ENCODE measurements around the gene CLDN11.

DNA sequence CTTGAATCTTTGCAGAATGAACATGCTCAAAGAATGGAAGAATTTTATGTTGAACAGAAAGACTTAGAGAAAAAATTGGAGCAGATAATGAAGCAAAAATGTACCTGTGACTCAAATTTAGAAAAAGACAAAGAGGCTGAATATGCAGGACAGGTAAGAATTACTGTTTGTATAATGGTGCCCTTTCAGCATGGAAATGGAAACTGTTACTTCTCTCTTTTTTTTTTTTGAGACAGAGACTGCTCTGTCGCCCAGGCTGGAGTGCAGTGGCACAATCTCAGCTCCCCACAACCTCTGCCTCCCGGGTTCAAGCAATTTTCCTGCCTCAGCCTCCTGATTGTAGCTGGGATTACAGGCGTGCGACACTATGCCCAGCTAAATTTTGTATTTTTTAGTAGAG lies 27.6 kb upstream of the CLDN11 start:
- TF ChIP-seq, protein P1, sequence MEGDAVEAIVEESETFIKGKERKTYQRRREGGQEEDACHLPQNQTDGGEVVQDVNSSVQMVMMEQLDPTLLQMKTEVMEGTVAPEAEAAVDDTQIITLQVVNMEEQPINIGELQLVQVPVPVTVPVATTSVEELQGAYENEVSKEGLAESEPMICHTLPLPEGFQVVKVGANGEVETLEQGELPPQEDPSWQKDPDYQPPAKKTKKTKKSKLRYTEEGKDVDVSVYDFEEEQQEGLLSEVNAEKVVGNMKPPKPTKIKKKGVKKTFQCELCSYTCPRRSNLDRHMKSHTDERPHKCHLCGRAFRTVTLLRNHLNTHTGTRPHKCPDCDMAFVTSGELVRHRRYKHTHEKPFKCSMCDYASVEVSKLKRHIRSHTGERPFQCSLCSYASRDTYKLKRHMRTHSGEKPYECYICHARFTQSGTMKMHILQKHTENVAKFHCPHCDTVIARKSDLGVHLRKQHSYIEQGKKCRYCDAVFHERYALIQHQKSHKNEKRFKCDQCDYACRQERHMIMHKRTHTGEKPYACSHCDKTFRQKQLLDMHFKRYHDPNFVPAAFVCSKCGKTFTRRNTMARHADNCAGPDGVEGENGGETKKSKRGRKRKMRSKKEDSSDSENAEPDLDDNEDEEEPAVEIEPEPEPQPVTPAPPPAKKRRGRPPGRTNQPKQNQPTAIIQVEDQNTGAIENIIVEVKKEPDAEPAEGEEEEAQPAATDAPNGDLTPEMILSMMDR (IDR thresholded peaks at IDR 0.05 in 2 of 3, conservative IDR thresholded peaks at IDR 0.05 in 1 of 3; ENCODE audit: control insufficient read depth in 2 of 3, extremely low read depth in 1 of 3, insufficient read depth in 1 of 3, low read depth in 3 of 3, low read length in 3 of 3): no peak
- TF ChIP-seq SP1 (IDR thresholded peaks at IDR 0.05; ENCODE audit: low read depth, low read length) (no peak), TCF7 (IDR thresholded peaks at IDR 0.05; ENCODE audit: borderline replicate concordance) (no peak), BCL11A (IDR thresholded peaks at IDR 0.05; ENCODE audit: low read depth, low read length) (no peak), NRF1 (conservative IDR thresholded peaks at IDR 0.05; ENCODE audit: low read depth, low read length) (no peak), YY1 (IDR thresholded peaks at IDR 0.05; ENCODE audit: low read depth, low read length) (no peak)
- TF ChIP-seq, protein P2, sequence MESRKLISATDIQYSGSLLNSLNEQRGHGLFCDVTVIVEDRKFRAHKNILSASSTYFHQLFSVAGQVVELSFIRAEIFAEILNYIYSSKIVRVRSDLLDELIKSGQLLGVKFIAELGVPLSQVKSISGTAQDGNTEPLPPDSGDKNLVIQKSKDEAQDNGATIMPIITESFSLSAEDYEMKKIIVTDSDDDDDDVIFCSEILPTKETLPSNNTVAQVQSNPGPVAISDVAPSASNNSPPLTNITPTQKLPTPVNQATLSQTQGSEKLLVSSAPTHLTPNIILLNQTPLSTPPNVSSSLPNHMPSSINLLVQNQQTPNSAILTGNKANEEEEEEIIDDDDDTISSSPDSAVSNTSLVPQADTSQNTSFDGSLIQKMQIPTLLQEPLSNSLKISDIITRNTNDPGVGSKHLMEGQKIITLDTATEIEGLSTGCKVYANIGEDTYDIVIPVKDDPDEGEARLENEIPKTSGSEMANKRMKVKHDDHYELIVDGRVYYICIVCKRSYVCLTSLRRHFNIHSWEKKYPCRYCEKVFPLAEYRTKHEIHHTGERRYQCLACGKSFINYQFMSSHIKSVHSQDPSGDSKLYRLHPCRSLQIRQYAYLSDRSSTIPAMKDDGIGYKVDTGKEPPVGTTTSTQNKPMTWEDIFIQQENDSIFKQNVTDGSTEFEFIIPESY (IDR thresholded peaks at IDR 0.05): no peak
- TF ChIP-seq, protein P3, sequence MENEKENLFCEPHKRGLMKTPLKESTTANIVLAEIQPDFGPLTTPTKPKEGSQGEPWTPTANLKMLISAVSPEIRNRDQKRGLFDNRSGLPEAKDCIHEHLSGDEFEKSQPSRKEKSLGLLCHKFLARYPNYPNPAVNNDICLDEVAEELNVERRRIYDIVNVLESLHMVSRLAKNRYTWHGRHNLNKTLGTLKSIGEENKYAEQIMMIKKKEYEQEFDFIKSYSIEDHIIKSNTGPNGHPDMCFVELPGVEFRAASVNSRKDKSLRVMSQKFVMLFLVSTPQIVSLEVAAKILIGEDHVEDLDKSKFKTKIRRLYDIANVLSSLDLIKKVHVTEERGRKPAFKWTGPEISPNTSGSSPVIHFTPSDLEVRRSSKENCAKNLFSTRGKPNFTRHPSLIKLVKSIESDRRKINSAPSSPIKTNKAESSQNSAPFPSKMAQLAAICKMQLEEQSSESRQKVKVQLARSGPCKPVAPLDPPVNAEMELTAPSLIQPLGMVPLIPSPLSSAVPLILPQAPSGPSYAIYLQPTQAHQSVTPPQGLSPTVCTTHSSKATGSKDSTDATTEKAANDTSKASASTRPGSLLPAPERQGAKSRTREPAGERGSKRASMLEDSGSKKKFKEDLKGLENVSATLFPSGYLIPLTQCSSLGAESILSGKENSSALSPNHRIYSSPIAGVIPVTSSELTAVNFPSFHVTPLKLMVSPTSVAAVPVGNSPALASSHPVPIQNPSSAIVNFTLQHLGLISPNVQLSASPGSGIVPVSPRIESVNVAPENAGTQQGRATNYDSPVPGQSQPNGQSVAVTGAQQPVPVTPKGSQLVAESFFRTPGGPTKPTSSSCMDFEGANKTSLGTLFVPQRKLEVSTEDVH (IDR thresholded peaks at IDR 0.05; ENCODE audit: low read depth, partially characterized antibody): no peak
- TF ChIP-seq, protein P4, sequence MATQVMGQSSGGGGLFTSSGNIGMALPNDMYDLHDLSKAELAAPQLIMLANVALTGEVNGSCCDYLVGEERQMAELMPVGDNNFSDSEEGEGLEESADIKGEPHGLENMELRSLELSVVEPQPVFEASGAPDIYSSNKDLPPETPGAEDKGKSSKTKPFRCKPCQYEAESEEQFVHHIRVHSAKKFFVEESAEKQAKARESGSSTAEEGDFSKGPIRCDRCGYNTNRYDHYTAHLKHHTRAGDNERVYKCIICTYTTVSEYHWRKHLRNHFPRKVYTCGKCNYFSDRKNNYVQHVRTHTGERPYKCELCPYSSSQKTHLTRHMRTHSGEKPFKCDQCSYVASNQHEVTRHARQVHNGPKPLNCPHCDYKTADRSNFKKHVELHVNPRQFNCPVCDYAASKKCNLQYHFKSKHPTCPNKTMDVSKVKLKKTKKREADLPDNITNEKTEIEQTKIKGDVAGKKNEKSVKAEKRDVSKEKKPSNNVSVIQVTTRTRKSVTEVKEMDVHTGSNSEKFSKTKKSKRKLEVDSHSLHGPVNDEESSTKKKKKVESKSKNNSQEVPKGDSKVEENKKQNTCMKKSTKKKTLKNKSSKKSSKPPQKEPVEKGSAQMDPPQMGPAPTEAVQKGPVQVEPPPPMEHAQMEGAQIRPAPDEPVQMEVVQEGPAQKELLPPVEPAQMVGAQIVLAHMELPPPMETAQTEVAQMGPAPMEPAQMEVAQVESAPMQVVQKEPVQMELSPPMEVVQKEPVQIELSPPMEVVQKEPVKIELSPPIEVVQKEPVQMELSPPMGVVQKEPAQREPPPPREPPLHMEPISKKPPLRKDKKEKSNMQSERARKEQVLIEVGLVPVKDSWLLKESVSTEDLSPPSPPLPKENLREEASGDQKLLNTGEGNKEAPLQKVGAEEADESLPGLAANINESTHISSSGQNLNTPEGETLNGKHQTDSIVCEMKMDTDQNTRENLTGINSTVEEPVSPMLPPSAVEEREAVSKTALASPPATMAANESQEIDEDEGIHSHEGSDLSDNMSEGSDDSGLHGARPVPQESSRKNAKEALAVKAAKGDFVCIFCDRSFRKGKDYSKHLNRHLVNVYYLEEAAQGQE (IDR thresholded peaks at IDR 0.05; ENCODE audit: low read depth, low read length): no peak
